ENCODE measurements around the gene ZNF175. TPM values are rescaled to one million over a fixed set of nuclear protein-coding genes. Genes with fewer than 3 reads are reported as not detected.

Gene ZNF175
- total and polyA plus RNA-seq, 9 of the 15 experiments (the other 6 are each of a cell fraction or from before 2014, with no cell fraction given) = 3.7 to 37.9 (median 14.0) TPM

DNA sequence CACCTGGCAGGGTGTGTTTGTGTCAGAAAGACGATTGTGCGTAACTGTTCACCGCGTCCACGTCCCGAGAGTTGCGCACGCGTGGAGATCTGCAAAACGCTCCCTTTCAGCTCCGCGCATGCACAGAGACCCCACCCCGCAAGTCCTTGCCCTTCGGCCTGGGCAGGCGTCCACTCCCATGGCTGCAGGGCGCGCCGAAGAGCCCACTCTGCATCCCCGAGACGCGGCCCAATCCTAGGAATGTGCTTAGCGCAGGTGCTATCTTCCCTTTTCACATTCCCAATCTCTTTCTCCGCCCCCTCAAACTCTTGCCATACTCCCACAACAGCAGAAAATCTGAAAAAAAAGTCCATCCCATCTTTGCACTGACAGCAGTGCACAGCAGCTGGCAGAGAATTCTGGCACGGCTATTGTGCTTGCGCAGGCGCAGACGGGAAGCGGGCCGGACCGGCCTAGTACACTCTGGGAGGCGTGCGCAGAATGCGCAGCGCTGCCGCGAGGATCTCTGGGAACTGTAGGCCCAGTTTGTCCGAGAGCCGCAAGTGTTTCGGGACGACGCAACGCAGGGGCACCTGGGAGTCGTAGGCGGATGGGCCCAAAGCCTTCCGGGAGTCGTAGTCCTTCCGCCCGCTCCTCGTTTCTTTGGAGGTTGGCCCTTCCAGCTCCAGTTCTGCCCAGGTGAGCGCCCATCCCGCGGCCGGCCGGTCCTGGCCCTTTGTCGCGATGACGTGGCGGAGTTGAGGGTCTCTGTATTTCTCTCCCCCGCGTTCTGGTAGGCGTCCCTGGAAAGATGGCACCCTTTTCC, 23.1 kb downstream of the ZNF175 start (continued):
- TF ChIP-seq, protein P1, sequence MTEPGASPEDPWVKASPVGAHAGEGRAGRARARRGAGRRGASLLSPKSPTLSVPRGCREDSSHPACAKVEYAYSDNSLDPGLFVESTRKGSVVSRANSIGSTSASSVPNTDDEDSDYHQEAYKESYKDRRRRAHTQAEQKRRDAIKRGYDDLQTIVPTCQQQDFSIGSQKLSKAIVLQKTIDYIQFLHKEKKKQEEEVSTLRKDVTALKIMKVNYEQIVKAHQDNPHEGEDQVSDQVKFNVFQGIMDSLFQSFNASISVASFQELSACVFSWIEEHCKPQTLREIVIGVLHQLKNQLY (CRISPR knock-in tag; conservative IDR thresholded peaks at IDR 0.05) = 0 out of 4 replicates have a peak, but pooled peaks of 1 of the 2 experiments have one; percentile 60
- TF ChIP-seq ZNF77 (CRISPR knock-in tag; IDR thresholded peaks at IDR 0.05) (no peak), FOXK2 (conservative IDR thresholded peaks at IDR 0.05 in 1 of 2, IDR thresholded peaks at IDR 0.05 in 1 of 2; ENCODE audit: low read depth in 2 of 2) (peak; percentile 54 to 60; a peak in 2 of 4 replicates), MBD2 (IDR thresholded peaks at IDR 0.05; ENCODE audit: borderline replicate concordance, low read depth) (peak; percentile 94), BRCA1 (IDR thresholded peaks at IDR 0.05) (no peak), BRCA1 (CRISPR knock-in tag; IDR thresholded peaks at IDR 0.05) (no peak), WHSC1 (IDR thresholded peaks at IDR 0.05; ENCODE audit: low read length) (no peak), ZNF384 (IDR thresholded peaks at IDR 0.05; ENCODE audit: low read depth, low read length) (peak; percentile 30; the same call in 1 of the 2 replicates), RCOR1 (IDR thresholded peaks at IDR 0.05; ENCODE audit: borderline replicate concordance in 1 of 2, low read depth in 2 of 2, low read length in 2 of 2) (no peak), ZNF224 (CRISPR knock-in tag; IDR thresholded peaks at IDR 0.05) (peak; percentile 51; the same call in 1 of the 2 replicates), FOSL1 (tag; conservative IDR thresholded peaks at IDR 0.05) (0 out of 2 replicates have a peak, but pooled peaks have one; percentile 10), CHD4 (IDR thresholded peaks at IDR 0.05; ENCODE audit: insufficient read depth, insufficient replicate concordance, low read depth, low read length, poor library complexity, severe bottlenecking) (no peak), HDAC3 (IDR thresholded peaks at IDR 0.05; ENCODE audit: borderline replicate concordance, partially characterized antibody) (peak; percentile 94), ZNF133 (CRISPR knock-in tag; IDR thresholded peaks at IDR 0.05) (no peak), ZNF75A (CRISPR knock-in tag; IDR thresholded peaks at IDR 0.05) (no peak)
- TF ChIP-seq, protein P2, sequence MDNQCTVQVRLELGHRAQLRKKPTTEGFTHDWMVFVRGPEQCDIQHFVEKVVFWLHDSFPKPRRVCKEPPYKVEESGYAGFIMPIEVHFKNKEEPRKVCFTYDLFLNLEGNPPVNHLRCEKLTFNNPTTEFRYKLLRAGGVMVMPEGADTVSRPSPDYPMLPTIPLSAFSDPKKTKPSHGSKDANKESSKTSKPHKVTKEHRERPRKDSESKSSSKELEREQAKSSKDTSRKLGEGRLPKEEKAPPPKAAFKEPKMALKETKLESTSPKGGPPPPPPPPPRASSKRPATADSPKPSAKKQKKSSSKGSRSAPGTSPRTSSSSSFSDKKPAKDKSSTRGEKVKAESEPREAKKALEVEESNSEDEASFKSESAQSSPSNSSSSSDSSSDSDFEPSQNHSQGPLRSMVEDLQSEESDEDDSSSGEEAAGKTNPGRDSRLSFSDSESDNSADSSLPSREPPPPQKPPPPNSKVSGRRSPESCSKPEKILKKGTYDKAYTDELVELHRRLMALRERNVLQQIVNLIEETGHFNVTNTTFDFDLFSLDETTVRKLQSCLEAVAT (IDR thresholded peaks at IDR 0.05) = 0 out of 4 replicates have a peak, but pooled peaks of 1 of the 2 experiments have one; percentile 34
- TF ChIP-seq, protein P3, sequence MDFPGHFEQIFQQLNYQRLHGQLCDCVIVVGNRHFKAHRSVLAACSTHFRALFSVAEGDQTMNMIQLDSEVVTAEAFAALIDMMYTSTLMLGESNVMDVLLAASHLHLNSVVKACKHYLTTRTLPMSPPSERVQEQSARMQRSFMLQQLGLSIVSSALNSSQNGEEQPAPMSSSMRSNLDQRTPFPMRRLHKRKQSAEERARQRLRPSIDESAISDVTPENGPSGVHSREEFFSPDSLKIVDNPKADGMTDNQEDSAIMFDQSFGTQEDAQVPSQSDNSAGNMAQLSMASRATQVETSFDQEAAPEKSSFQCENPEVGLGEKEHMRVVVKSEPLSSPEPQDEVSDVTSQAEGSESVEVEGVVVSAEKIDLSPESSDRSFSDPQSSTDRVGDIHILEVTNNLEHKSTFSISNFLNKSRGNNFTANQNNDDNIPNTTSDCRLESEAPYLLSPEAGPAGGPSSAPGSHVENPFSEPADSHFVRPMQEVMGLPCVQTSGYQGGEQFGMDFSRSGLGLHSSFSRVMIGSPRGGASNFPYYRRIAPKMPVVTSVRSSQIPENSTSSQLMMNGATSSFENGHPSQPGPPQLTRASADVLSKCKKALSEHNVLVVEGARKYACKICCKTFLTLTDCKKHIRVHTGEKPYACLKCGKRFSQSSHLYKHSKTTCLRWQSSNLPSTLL (IDR thresholded peaks at IDR 0.05) = no peak
- TF ChIP-seq, protein P4, sequence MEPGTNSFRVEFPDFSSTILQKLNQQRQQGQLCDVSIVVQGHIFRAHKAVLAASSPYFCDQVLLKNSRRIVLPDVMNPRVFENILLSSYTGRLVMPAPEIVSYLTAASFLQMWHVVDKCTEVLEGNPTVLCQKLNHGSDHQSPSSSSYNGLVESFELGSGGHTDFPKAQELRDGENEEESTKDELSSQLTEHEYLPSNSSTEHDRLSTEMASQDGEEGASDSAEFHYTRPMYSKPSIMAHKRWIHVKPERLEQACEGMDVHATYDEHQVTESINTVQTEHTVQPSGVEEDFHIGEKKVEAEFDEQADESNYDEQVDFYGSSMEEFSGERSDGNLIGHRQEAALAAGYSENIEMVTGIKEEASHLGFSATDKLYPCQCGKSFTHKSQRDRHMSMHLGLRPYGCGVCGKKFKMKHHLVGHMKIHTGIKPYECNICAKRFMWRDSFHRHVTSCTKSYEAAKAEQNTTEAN (CRISPR knock-in tag; IDR thresholded peaks at IDR 0.05) = 0 out of 2 replicates have a peak, but pooled peaks have one; percentile 63
- TF ChIP-seq, protein P5, sequence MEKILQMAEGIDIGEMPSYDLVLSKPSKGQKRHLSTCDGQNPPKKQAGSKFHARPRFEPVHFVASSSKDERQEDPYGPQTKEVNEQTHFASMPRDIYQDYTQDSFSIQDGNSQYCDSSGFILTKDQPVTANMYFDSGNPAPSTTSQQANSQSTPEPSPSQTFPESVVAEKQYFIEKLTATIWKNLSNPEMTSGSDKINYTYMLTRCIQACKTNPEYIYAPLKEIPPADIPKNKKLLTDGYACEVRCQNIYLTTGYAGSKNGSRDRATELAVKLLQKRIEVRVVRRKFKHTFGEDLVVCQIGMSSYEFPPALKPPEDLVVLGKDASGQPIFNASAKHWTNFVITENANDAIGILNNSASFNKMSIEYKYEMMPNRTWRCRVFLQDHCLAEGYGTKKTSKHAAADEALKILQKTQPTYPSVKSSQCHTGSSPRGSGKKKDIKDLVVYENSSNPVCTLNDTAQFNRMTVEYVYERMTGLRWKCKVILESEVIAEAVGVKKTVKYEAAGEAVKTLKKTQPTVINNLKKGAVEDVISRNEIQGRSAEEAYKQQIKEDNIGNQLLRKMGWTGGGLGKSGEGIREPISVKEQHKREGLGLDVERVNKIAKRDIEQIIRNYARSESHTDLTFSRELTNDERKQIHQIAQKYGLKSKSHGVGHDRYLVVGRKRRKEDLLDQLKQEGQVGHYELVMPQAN (IDR thresholded peaks at IDR 0.05; ENCODE audit: borderline replicate concordance) = no peak

All from K562 (cell line).